Measurements from ENCODE around the gene DEFB132.

The DEFB132 gene

GRCh38 chr20:297925-298775, 40.6 kb downstream of the DEFB132 start:
- DNase-seq (ENCODE audit: low read depth), result peak; percentile 45

- no peak for DNase-seq (ENCODE audit: low read depth)
Measured at GRCh38 chr20:298776-299391, 41.4 kb downstream of the DEFB132 start.

GRCh38 chr20:300345-300990, 42.9 kb downstream of the DEFB132 start:
- DNase-seq (ENCODE audit: low read depth), result no peak

- no peak for DNase-seq (ENCODE audit: low read depth)
Measured at GRCh38 chr20:301886-302848, 44.6 kb downstream of the DEFB132 start.

GRCh38 chr20:305745-306144, 48.2 kb downstream of the DEFB132 start:
- no peak for DNase-seq (ENCODE audit: low read depth)

GRCh38 chr20:308427-309038, 51.0 kb downstream of the DEFB132 start:
- no peak for DNase-seq (ENCODE audit: low read depth)

- DNase-seq (ENCODE audit: low read depth), result no peak
Measured at GRCh38 chr20:309306-309840, 51.8 kb downstream of the DEFB132 start.

- DNase-seq (ENCODE audit: low read depth), result peak; percentile 100
Measured at GRCh38 chr20:309841-310644, 52.5 kb downstream of the DEFB132 start.

- no peak for DNase-seq (ENCODE audit: low read depth)
Measured at GRCh38 chr20:310645-311044, 53.1 kb downstream of the DEFB132 start.
